ENCODE results near the gene ZNF780A. TPM values are rescaled to one million over a fixed set of nuclear protein-coding genes. Genes with fewer than 3 reads are reported as not detected.

ZNF780A gene
- total and polyA plus RNA-seq, 2 experiments from 2014 or later: 12.3 to 15.0 TPM

DNA sequence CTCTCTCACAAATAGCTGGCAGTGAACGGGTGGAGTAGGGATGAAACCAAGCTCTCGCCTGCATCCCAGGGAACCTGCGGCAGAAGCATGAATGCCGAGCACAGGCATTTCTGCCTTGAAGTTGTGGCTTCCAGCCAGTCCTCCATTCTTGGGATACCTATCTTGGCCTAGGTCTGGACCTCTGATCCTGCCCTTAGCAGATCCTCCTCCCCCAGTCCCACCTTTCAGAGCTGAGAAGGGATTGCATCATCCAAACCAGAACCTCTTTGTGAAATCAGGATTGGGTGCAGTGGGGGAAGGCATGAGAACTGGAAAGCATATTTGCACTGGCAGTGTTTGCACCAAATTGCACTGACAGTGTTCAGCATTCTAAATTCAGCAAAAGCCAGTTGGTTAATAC is 5.8 kb downstream of the ZNF780A start:
- Histone ChIP-seq H2AFZ (no peak overlapping the region), H3K4me1 (ENCODE audit: insufficient read depth) (peaks cover 14% of the 10 kb centered on the region), H3K36me3 (ENCODE audit: insufficient read depth) (peaks cover 12% of the 10 kb centered on the region), H3K79me2 (replicated peaks; ENCODE audit: insufficient read depth) (peaks cover 40% of the 10 kb centered on the region), H4K20me1 (replicated peaks; ENCODE audit: insufficient read depth) (no peaks in the 10 kb centered on the region), H3K9me2 (ENCODE audit: insufficient read depth) (0 out of 2 replicates have a peak, but pooled peaks cover 5% of the 10 kb centered on the region), H3K4me2 (no peak overlapping the region), H3K27ac (ENCODE audit: low read depth) (peak overlapping the region; percentile 67; the same call in 1 of the 2 replicates), H3K27me3 (ENCODE audit: insufficient read depth) (no peaks in the 10 kb centered on the region), H3K4me3 (no peak overlapping the region), H3F3A (replicated peaks; ENCODE audit: low read depth) (no peaks in the 10 kb centered on the region)
- Mint-ChIP-seq H3K4me3 (no peak overlapping the region; the same call in 2 of the 3 replicates), H3K4me1 (peaks cover 11% of the 10 kb centered on the region), H3K27me3 (ENCODE audit: insufficient read depth, low read depth, poor library complexity) (peaks cover 2% of the 10 kb centered on the region), H3K27ac (peak overlapping the region; percentile 90), H3K9me3 (peaks cover 9% of the 10 kb centered on the region), H3K36me3 (ENCODE audit: low read depth) (peaks cover 47% of the 10 kb centered on the region)
- TF ChIP-seq JUNB (IDR thresholded peaks at IDR 0.05; ENCODE audit: unreplicated experiment) (no peak), STAT1 (IDR thresholded peaks at IDR 0.05; ENCODE audit: unreplicated experiment) (no peak), EZH2 (IDR thresholded peaks at IDR 0.05; ENCODE audit: low read depth, unreplicated experiment) (no peak), ZNF114 (CRISPR knock-in tag; IDR thresholded peaks at IDR 0.05) (no peak), POLR2AphosphoS5 (IDR thresholded peaks at IDR 0.05; ENCODE audit: low read depth) (no peak), NANOG (IDR thresholded peaks at IDR 0.05; ENCODE audit: borderline replicate concordance) (no peak)
- TF ChIP-seq, protein P1, sequence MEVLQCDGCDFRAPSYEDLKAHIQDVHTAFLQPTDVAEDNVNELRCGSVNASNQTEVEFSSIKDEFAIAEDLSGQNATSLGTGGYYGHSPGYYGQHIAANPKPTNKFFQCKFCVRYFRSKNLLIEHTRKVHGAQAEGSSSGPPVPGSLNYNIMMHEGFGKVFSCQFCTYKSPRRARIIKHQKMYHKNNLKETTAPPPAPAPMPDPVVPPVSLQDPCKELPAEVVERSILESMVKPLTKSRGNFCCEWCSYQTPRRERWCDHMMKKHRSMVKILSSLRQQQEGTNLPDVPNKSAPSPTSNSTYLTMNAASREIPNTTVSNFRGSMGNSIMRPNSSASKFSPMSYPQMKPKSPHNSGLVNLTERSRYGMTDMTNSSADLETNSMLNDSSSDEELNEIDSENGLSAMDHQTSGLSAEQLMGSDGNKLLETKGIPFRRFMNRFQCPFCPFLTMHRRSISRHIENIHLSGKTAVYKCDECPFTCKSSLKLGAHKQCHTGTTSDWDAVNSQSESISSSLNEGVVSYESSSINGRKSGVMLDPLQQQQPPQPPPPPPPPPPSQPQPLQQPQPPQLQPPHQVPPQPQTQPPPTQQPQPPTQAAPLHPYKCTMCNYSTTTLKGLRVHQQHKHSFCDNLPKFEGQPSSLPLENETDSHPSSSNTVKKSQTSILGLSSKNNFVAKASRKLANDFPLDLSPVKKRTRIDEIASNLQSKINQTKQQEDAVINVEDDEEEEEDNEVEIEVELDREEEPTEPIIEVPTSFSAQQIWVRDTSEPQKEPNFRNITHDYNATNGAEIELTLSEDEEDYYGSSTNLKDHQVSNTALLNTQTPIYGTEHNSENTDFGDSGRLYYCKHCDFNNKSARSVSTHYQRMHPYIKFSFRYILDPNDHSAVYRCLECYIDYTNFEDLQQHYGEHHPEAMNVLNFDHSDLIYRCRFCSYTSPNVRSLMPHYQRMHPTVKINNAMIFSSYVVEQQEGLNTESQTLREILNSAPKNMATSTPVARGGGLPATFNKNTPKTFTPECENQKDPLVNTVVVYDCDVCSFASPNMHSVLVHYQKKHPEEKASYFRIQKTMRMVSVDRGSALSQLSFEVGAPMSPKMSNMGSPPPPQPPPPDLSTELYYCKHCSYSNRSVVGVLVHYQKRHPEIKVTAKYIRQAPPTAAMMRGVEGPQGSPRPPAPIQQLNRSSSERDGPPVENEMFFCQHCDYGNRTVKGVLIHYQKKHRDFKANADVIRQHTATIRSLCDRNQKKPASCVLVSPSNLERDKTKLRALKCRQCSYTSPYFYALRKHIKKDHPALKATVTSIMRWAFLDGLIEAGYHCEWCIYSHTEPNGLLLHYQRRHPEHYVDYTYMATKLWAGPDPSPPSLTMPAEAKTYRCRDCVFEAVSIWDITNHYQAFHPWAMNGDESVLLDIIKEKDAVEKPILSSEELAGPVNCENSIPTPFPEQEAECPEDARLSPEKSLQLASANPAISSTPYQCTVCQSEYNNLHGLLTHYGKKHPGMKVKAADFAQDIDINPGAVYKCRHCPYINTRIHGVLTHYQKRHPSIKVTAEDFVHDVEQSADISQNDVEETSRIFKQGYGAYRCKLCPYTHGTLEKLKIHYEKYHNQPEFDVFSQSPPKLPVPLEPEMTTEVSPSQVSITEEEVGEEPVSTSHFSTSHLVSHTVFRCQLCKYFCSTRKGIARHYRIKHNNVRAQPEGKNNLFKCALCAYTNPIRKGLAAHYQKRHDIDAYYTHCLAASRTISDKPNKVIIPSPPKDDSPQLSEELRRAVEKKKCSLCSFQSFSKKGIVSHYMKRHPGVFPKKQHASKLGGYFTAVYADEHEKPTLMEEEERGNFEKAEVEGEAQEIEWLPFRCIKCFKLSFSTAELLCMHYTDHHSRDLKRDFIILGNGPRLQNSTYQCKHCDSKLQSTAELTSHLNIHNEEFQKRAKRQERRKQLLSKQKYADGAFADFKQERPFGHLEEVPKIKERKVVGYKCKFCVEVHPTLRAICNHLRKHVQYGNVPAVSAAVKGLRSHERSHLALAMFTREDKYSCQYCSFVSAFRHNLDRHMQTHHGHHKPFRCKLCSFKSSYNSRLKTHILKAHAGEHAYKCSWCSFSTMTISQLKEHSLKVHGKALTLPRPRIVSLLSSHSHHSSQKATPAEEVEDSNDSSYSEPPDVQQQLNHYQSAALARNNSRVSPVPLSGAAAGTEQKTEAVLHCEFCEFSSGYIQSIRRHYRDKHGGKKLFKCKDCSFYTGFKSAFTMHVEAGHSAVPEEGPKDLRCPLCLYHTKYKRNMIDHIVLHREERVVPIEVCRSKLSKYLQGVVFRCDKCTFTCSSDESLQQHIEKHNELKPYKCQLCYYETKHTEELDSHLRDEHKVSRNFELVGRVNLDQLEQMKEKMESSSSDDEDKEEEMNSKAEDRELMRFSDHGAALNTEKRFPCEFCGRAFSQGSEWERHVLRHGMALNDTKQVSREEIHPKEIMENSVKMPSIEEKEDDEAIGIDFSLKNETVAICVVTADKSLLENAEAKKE (CRISPR knock-in tag; IDR thresholded peaks at IDR 0.05): no peak
- TF ChIP-seq, protein P2, sequence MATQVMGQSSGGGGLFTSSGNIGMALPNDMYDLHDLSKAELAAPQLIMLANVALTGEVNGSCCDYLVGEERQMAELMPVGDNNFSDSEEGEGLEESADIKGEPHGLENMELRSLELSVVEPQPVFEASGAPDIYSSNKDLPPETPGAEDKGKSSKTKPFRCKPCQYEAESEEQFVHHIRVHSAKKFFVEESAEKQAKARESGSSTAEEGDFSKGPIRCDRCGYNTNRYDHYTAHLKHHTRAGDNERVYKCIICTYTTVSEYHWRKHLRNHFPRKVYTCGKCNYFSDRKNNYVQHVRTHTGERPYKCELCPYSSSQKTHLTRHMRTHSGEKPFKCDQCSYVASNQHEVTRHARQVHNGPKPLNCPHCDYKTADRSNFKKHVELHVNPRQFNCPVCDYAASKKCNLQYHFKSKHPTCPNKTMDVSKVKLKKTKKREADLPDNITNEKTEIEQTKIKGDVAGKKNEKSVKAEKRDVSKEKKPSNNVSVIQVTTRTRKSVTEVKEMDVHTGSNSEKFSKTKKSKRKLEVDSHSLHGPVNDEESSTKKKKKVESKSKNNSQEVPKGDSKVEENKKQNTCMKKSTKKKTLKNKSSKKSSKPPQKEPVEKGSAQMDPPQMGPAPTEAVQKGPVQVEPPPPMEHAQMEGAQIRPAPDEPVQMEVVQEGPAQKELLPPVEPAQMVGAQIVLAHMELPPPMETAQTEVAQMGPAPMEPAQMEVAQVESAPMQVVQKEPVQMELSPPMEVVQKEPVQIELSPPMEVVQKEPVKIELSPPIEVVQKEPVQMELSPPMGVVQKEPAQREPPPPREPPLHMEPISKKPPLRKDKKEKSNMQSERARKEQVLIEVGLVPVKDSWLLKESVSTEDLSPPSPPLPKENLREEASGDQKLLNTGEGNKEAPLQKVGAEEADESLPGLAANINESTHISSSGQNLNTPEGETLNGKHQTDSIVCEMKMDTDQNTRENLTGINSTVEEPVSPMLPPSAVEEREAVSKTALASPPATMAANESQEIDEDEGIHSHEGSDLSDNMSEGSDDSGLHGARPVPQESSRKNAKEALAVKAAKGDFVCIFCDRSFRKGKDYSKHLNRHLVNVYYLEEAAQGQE (IDR thresholded peaks at IDR 0.05; ENCODE audit: unreplicated experiment): no peak
- TF ChIP-seq, protein P3, sequence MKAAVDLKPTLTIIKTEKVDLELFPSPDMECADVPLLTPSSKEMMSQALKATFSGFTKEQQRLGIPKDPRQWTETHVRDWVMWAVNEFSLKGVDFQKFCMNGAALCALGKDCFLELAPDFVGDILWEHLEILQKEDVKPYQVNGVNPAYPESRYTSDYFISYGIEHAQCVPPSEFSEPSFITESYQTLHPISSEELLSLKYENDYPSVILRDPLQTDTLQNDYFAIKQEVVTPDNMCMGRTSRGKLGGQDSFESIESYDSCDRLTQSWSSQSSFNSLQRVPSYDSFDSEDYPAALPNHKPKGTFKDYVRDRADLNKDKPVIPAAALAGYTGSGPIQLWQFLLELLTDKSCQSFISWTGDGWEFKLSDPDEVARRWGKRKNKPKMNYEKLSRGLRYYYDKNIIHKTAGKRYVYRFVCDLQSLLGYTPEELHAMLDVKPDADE (IDR thresholded peaks at IDR 0.05): no peak
- peak; percentile 46; the same call in 2 of the 3 replicates for ATAC-seq
- DNase-seq (ENCODE audit: low spot score): peak; percentile 45
